Liver (tissue), 9 donors: ENCODE results near the gene SRSF2. TPM values are rescaled to one million over a fixed set of nuclear protein-coding genes. Genes with fewer than 3 reads are reported as not detected.
A peak's percentile ranks its signal among the peaks of the same experiment; 100 is the strongest.

Experiments
- DNase-seq: peaks from one replicate; pipeline ENCODE4 v3.0.0-alpha.2; 2017; ENCODE audit warnings: low spot score
- H3K27ac ChIP-seq, 2 donors: one replicate each; pipeline ENCODE4 v1.7.0; 2013; ENCODE audit warnings: inconsistent platforms in 2 of 2, low read length in 2 of 2, control low read depth in 1 of 2, low read depth in 1 of 2, mild to moderate bottlenecking in 1 of 2
- H3K27me3 ChIP-seq, 4 donors: one replicate each; pipeline versions ENCODE4 v1.6.1 to v1.7.0; 2013; ENCODE audit warnings: low read length in 3 of 4, inconsistent platforms in 1 of 4, mild to moderate bottlenecking in 1 of 4, moderate library complexity in 1 of 4; ENCODE audit not compliant: control insufficient read depth in 4 of 4, insufficient read depth in 4 of 4
- H3K36me3 ChIP-seq, 4 donors: one replicate each; pipeline versions ENCODE4 v1.6.1 to v1.7.0; 2013; ENCODE audit warnings: low read length in 3 of 4, mild to moderate bottlenecking in 3 of 4, low read depth in 1 of 4, moderate library complexity in 1 of 4; ENCODE audit not compliant: control insufficient read depth in 4 of 4, insufficient read depth in 3 of 4
- H3K4me1 ChIP-seq, 4 donors: one replicate each; pipeline versions ENCODE4 v1.6.1 to v1.7.0; 2013; ENCODE audit warnings: low read length in 3 of 4, mild to moderate bottlenecking in 3 of 4, moderate library complexity in 1 of 4; ENCODE audit not compliant: control insufficient read depth in 4 of 4, insufficient read depth in 4 of 4
- H3K4me3 ChIP-seq, 3 donors: one replicate each; pipeline versions ENCODE4 v1.6.1 to v1.7.0; 2013; ENCODE audit warnings: low read length in 3 of 3, control low read depth in 1 of 3, low read depth in 1 of 3, mild to moderate bottlenecking in 1 of 3
- H3K9ac ChIP-seq, 2 donors: one replicate each; pipeline ENCODE4 v1.7.0; 2013; ENCODE audit warnings: low read length in 2 of 2, mild to moderate bottlenecking in 2 of 2, moderate library complexity in 2 of 2, control low read depth in 1 of 2, low read depth in 1 of 2
- H3K9me3 ChIP-seq, 4 donors: one replicate each; pipeline versions ENCODE4 v1.6.1 to v1.7.0; 2013; ENCODE audit warnings: low read length in 3 of 4; ENCODE audit not compliant: control insufficient read depth in 4 of 4
- ATF3 ChIP-seq: IDR thresholded peaks from 2 replicates; pipeline ENCODE4 v1.6.1; 2016; ENCODE audit warnings: antibody characterized with exemption
- EGR1 ChIP-seq, 2 donors: IDR thresholded peaks; 2 replicates each; pipeline ENCODE4 v1.6.1; 2016 to 2018; ENCODE audit warnings: antibody characterized with exemption in 2 of 2, low read depth in 2 of 2
- FOXA1 ChIP-seq: IDR thresholded peaks from 2 replicates; pipeline ENCODE4 v1.6.1; 2016; ENCODE audit warnings: antibody characterized with exemption
- FOXA2 ChIP-seq: IDR thresholded peaks from 2 replicates; pipeline ENCODE4 v1.6.1; 2016; ENCODE audit warnings: antibody characterized with exemption
- GABPA ChIP-seq, 2 donors: IDR thresholded peaks in 1 of 2; conservative IDR thresholded peaks in 1 of 2; 2 replicates each; pipeline ENCODE4 v1.6.1; 2016; ENCODE audit warnings: antibody characterized with exemption in 2 of 2, mild to moderate bottlenecking in 1 of 2, moderate library complexity in 1 of 2
- HNF4A ChIP-seq, 2 donors: conservative IDR thresholded peaks; 2 replicates each; pipeline ENCODE4 v1.6.1; 2016; ENCODE audit warnings: antibody characterized with exemption in 2 of 2, mild to moderate bottlenecking in 2 of 2
- HNF4G ChIP-seq: IDR thresholded peaks from 2 replicates; pipeline ENCODE4 v1.6.1; 2016; ENCODE audit warnings: antibody characterized with exemption
- JUND ChIP-seq, 2 donors: IDR thresholded peaks; 2 replicates each; pipeline ENCODE4 v1.6.1; 2016; ENCODE audit warnings: antibody characterized with exemption in 2 of 2
- NR2F2 ChIP-seq: IDR thresholded peaks from 2 replicates; pipeline ENCODE4 v1.6.1; 2016; ENCODE audit warnings: antibody characterized with exemption
- RAD21 ChIP-seq, 2 donors: IDR thresholded peaks; 2 replicates each; pipeline ENCODE4 v1.6.1; 2016; ENCODE audit warnings: antibody characterized with exemption in 2 of 2, mild to moderate bottlenecking in 2 of 2
- RXRA ChIP-seq, 2 donors: IDR thresholded peaks; 2 replicates each; pipeline ENCODE4 v1.6.1; 2017 to 2018; ENCODE audit warnings: antibody characterized with exemption in 2 of 2, mild to moderate bottlenecking in 1 of 2
- TAF1 ChIP-seq: conservative IDR thresholded peaks from 2 replicates; pipeline ENCODE4 v1.6.1; 2016; ENCODE audit warnings: antibody characterized with exemption, mild to moderate bottlenecking
- YY1 ChIP-seq: IDR thresholded peaks from 2 replicates; pipeline ENCODE4 v1.6.1; 2016; ENCODE audit warnings: antibody characterized with exemption, mild to moderate bottlenecking
- ZBTB33 ChIP-seq: IDR thresholded peaks from 2 replicates; pipeline ENCODE4 v1.6.1; 2016; ENCODE audit warnings: antibody characterized with exemption
- WGBS: extraction: QIAGEN DNeasy Blood & Tissue Kit; methylation state at CpG from one replicate; pipeline ENCODE4 v1.1.7; 2013; 5-methylcytosine and 5-hydroxymethylcytosine counted together
- polyA plus RNA-seq, 2 donors: library from polyadenylated mRNA; stranded (reverse) in 1 of 2; unstranded in 1 of 2; fragments of 200-250 nt in 1 of 2; fragments of >200 nt in 1 of 2; fragmentation: Nextera tagmentation in 1 of 2; extraction: Ambion mirVana in 1 of 2; gene quantifications; one replicate each; pipeline versions ENCODE4 v1.2.1 to v1.2.3, GENCODE V29; 2013 to 2015
- total RNA-seq, 2 donors: library from RNA; depleted of rRNA; stranded (reverse); fragments of >200 nt; gene quantifications; one replicate each; pipeline ENCODE4 v1.2.3, GENCODE V29; 2014
- TF ChIP-seq, protein P1 (sequence below): fragments of 150-350 bp; IDR thresholded peaks from 2 replicates; pipeline ENCODE4 v1.5.1; 2017; ENCODE audit warnings: improper control_type of control experiment, low read depth, low read length; ENCODE audit not compliant: missing input control
- TF ChIP-seq, protein P2 (sequence below): IDR thresholded peaks from 2 replicates; pipeline ENCODE4 v1.6.1; 2016; ENCODE audit warnings: antibody characterized with exemption, mild to moderate bottlenecking
- TF ChIP-seq, protein P3 (sequence below): IDR thresholded peaks from 2 replicates; pipeline ENCODE4 v1.6.1; 2016; ENCODE audit warnings: antibody characterized with exemption
- donor health status: healthy.
- donor health status: healthy.
- donor health status: healthy.
- donor health status: healthy.
- donor health status: healthy.

The SRSF2 gene
- total and polyA plus RNA-seq, 4 donors, result 66.5 to 184 (median 150) TPM

DNA sequence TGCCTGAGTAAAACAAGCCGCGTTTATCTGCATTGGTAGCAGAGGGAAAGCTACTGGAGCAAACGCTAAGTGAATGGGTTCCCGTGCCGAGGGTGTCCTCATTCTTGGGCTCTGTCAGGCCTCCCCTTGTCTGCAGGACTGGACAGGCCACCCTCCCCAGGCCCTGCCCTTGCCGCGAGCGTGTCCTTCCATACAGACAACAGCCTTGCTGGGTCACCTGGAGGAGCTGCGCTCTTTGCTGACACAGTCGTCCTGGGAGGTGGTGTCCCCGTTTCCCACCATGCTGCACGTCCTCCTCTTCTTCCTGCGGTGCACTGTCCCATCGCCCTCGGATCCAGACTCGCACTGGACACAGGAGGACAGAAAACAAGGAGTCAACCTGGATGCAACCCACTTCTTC lies 18.6 kb downstream of the SRSF2 start:
- Histone ChIP-seq H3K27me3 (no peaks in the 10 kb centered on the region), H3K27ac (no peak overlapping the region), H3K4me3 (no peak overlapping the region), H3K4me1 (peaks cover 0 to 10% (median 0%) of the 10 kb centered on the region in 4 donors), H3K9me3 (no peaks in the 10 kb centered on the region), H3K36me3 (peaks cover 18 to 73% (median 63%) of the 10 kb centered on the region in 4 donors), H3K9ac (no peak overlapping the region)
- WGBS, result 93% methylated on average over 16 of the region's 16 CpGs
- no peak for DNase-seq
- TF ChIP-seq GABPA (IDR thresholded peaks at IDR 0.05 in 1 of 2, conservative IDR thresholded peaks at IDR 0.05 in 1 of 2) (no peak), FOXA2 (no peak), YY1 (no peak), ATF3 (no peak), HNF4G (no peak), TAF1 (no peak), RAD21 (IDR thresholded peaks at IDR 0.05) (no peak), RXRA (IDR thresholded peaks at IDR 0.05) (no peak), FOXA1 (no peak), ZBTB33 (no peak)
- TF ChIP-seq, protein P1, sequence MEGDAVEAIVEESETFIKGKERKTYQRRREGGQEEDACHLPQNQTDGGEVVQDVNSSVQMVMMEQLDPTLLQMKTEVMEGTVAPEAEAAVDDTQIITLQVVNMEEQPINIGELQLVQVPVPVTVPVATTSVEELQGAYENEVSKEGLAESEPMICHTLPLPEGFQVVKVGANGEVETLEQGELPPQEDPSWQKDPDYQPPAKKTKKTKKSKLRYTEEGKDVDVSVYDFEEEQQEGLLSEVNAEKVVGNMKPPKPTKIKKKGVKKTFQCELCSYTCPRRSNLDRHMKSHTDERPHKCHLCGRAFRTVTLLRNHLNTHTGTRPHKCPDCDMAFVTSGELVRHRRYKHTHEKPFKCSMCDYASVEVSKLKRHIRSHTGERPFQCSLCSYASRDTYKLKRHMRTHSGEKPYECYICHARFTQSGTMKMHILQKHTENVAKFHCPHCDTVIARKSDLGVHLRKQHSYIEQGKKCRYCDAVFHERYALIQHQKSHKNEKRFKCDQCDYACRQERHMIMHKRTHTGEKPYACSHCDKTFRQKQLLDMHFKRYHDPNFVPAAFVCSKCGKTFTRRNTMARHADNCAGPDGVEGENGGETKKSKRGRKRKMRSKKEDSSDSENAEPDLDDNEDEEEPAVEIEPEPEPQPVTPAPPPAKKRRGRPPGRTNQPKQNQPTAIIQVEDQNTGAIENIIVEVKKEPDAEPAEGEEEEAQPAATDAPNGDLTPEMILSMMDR, result no peak
- TF ChIP-seq, protein P2, sequence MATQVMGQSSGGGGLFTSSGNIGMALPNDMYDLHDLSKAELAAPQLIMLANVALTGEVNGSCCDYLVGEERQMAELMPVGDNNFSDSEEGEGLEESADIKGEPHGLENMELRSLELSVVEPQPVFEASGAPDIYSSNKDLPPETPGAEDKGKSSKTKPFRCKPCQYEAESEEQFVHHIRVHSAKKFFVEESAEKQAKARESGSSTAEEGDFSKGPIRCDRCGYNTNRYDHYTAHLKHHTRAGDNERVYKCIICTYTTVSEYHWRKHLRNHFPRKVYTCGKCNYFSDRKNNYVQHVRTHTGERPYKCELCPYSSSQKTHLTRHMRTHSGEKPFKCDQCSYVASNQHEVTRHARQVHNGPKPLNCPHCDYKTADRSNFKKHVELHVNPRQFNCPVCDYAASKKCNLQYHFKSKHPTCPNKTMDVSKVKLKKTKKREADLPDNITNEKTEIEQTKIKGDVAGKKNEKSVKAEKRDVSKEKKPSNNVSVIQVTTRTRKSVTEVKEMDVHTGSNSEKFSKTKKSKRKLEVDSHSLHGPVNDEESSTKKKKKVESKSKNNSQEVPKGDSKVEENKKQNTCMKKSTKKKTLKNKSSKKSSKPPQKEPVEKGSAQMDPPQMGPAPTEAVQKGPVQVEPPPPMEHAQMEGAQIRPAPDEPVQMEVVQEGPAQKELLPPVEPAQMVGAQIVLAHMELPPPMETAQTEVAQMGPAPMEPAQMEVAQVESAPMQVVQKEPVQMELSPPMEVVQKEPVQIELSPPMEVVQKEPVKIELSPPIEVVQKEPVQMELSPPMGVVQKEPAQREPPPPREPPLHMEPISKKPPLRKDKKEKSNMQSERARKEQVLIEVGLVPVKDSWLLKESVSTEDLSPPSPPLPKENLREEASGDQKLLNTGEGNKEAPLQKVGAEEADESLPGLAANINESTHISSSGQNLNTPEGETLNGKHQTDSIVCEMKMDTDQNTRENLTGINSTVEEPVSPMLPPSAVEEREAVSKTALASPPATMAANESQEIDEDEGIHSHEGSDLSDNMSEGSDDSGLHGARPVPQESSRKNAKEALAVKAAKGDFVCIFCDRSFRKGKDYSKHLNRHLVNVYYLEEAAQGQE, result no peak
- TF ChIP-seq, protein P3, sequence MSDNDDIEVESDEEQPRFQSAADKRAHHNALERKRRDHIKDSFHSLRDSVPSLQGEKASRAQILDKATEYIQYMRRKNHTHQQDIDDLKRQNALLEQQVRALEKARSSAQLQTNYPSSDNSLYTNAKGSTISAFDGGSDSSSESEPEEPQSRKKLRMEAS, result no peak

- WGBS, result 89% methylated on average over 6 of the region's 6 CpGs
- H3K4me1 ChIP-seq, result peaks cover 0 to 10% (median under 1%) of the 10 kb centered on the region in 4 donors
- no peak overlapping the region for H3K9ac ChIP-seq
- peak overlapping the region in 1 of 2 donors; percentile 33 for H3K27ac ChIP-seq
- DNase-seq, result no peak
- H3K9me3 ChIP-seq, result no peaks in the 10 kb centered on the region
- H3K27me3 ChIP-seq, result no peaks in the 10 kb centered on the region
- H3K36me3 ChIP-seq, result peaks cover 14 to 64% (median 55%) of the 10 kb centered on the region in 4 donors
- no peak overlapping the region for H3K4me3 ChIP-seq
- TF ChIP-seq JUND (IDR thresholded peaks at IDR 0.05) (no peak), HNF4A (conservative IDR thresholded peaks at IDR 0.05) (no peak), GABPA (IDR thresholded peaks at IDR 0.05 in 1 of 2, conservative IDR thresholded peaks at IDR 0.05 in 1 of 2) (no peak), RAD21 (IDR thresholded peaks at IDR 0.05) (no peak), FOXA1 (no peak), RXRA (IDR thresholded peaks at IDR 0.05) (no peak), ATF3 (no peak), HNF4G (no peak), ZBTB33 (no peak), EGR1 (IDR thresholded peaks at IDR 0.05; ENCODE audit: low read depth in 2 of 2) (no peak), YY1 (no peak), NR2F2 (no peak)
- TF ChIP-seq, protein P2, result no peak
- TF ChIP-seq, protein P3, result no peak
Observed at GRCh38 chr17:76716839-76717215, 20.3 kb downstream of the SRSF2 start.
